Mesenchymal stem cell (in vitro differentiated cells and primary cell): ENCODE measurements around the gene MDFI.
"Not testable (repeated sequence)": the region's sequence is repeated elsewhere in the genome, so short reads cannot be mapped to it uniquely, and the experiment has no call there.

Source experiments
- DNase-seq: peaks from one replicate; pipeline ENCODE4 v3.0.0-alpha.2; 2013
- H2AFZ ChIP-seq: one replicate; pipeline ENCODE4 v1.6.1; 2013; ENCODE audit warnings: low read depth, mild to moderate bottlenecking, control low read depth, inconsistent platforms, low read length, moderate library complexity
- H2AK5ac ChIP-seq: 2 replicates; pipeline ENCODE4 v1.6.1; 2013; ENCODE audit warnings: low read length, moderate library complexity, mild to moderate bottlenecking, inconsistent platforms; ENCODE audit not compliant: severe bottlenecking
- H2BK120ac ChIP-seq: one replicate; pipeline ENCODE4 v1.6.1; 2013; ENCODE audit warnings: low read depth, mild to moderate bottlenecking, inconsistent platforms, low read length, moderate library complexity
- H2BK12ac ChIP-seq, 2 experiments: one replicate each; pipeline ENCODE4 v1.6.1; 2013; ENCODE audit warnings: inconsistent platforms in 2 of 2, low read length in 2 of 2, mild to moderate bottlenecking in 2 of 2, moderate library complexity in 2 of 2, control low read depth in 1 of 2
- H2BK15ac ChIP-seq: one replicate; pipeline ENCODE4 v1.6.1; 2013; ENCODE audit warnings: mild to moderate bottlenecking, low read depth, inconsistent platforms; ENCODE audit not compliant: poor library complexity, severe bottlenecking
- H2BK5ac ChIP-seq: 2 replicates; pipeline ENCODE4 v1.6.1; 2013; ENCODE audit warnings: low read depth, mild to moderate bottlenecking, low read length, control low read depth, inconsistent platforms; ENCODE audit not compliant: poor library complexity, severe bottlenecking
- H3K14ac ChIP-seq, 2 experiments: one replicate each; pipeline ENCODE4 v1.6.1; 2013; ENCODE audit warnings: inconsistent platforms in 2 of 2, low read length in 2 of 2, control low read depth in 1 of 2, mild to moderate bottlenecking in 1 of 2, moderate library complexity in 1 of 2
- H3K18ac ChIP-seq, 2 experiments: one replicate each; pipeline ENCODE4 v1.6.1; 2013; ENCODE audit warnings: inconsistent platforms in 2 of 2, low read length in 2 of 2, control low read depth in 1 of 2, low read depth in 1 of 2, mild to moderate bottlenecking in 1 of 2
- H3K23ac ChIP-seq, 2 experiments: one replicate each; pipeline ENCODE4 v1.6.1; 2013; ENCODE audit warnings: inconsistent platforms in 2 of 2, low read length in 2 of 2, mild to moderate bottlenecking in 2 of 2, moderate library complexity in 2 of 2, control low read depth in 1 of 2
- H3K27ac ChIP-seq: 2 replicates; pipeline ENCODE4 v1.5.1; 2013; ENCODE audit warnings: mild to moderate bottlenecking, moderate library complexity, low read length, control low read depth, inconsistent platforms; ENCODE audit not compliant: poor library complexity, severe bottlenecking
- H3K27me3 ChIP-seq, 2 experiments: 2 replicates each; pipeline versions ENCODE4 v1.6.1 to v1.7.0; 2013; ENCODE audit warnings: low read length in 2 of 2, mild to moderate bottlenecking in 2 of 2, moderate library complexity in 2 of 2, control low read depth in 1 of 2, inconsistent platforms in 1 of 2; ENCODE audit not compliant: control insufficient read depth in 1 of 2, insufficient read depth in 1 of 2
- H3K36me3 ChIP-seq, 2 experiments: 2 replicates each; pipeline versions ENCODE4 v1.6.1 to v1.7.0; 2013; ENCODE audit warnings: low read length in 2 of 2, control low read depth in 1 of 2, inconsistent platforms in 1 of 2, low read depth in 1 of 2, mild to moderate bottlenecking in 1 of 2; ENCODE audit not compliant: insufficient read depth in 2 of 2, control insufficient read depth in 1 of 2
- H3K4ac ChIP-seq, 2 experiments: one replicate each; pipeline ENCODE4 v1.6.1; 2013; ENCODE audit warnings: inconsistent platforms in 2 of 2, low read length in 2 of 2, mild to moderate bottlenecking in 2 of 2, moderate library complexity in 2 of 2, control low read depth in 1 of 2, low read depth in 1 of 2
- H3K4me1 ChIP-seq: 2 replicates; pipeline ENCODE4 v1.6.1; 2013; ENCODE audit warnings: low read depth, low read length, control low read depth; ENCODE audit not compliant: control insufficient read depth, insufficient read depth
- H3K4me2 ChIP-seq: 2 replicates; pipeline ENCODE4 v1.6.1; 2013; ENCODE audit warnings: low read length, mild to moderate bottlenecking, inconsistent platforms; ENCODE audit not compliant: poor library complexity, severe bottlenecking
- H3K4me3 ChIP-seq, 2 experiments: 2 replicates each; pipeline versions ENCODE4 v1.5.1 to v1.7.0; 2013; ENCODE audit warnings: low read length in 2 of 2, mild to moderate bottlenecking in 2 of 2, control low read depth in 1 of 2, low read depth in 1 of 2; ENCODE audit not compliant: insufficient read depth in 1 of 2
- H3K79me1 ChIP-seq: replicated peaks from 2 replicates; pipeline ENCODE4 v1.6.1; 2013; ENCODE audit warnings: mild to moderate bottlenecking, control low read depth, low read length, inconsistent platforms; ENCODE audit not compliant: poor library complexity, severe bottlenecking
- H3K9ac ChIP-seq: 2 replicates; pipeline ENCODE4 v1.7.0; 2013; ENCODE audit warnings: mild to moderate bottlenecking, low read length, moderate library complexity
- H3K9me3 ChIP-seq: 2 replicates; pipeline ENCODE4 v1.7.0; 2013; ENCODE audit warnings: mild to moderate bottlenecking, low read length; ENCODE audit not compliant: control insufficient read depth
- H4K8ac ChIP-seq: one replicate; pipeline ENCODE4 v1.6.1; 2013; ENCODE audit warnings: inconsistent platforms, mild to moderate bottlenecking, low read length, moderate library complexity
- H4K91ac ChIP-seq: one replicate; pipeline ENCODE4 v1.6.1; 2013; ENCODE audit warnings: mild to moderate bottlenecking, low read length, inconsistent platforms
- WGBS: methylation state at CpG from one replicate; pipeline ENCODE4 v1.1.7; 2013; ENCODE audit warnings: mixed read lengths; 5-methylcytosine and 5-hydroxymethylcytosine counted together

The MDFI gene

GRCh38 chr6:41618598-41618997, 19.7 kb upstream of the MDFI start:
- no peak overlapping the region for H2BK5ac ChIP-seq
- H2AFZ ChIP-seq: no peak overlapping the region
- no peak for DNase-seq
- no peak overlapping the region for H2AK5ac ChIP-seq
- H3K79me1 ChIP-seq: no peaks in the 10 kb centered on the region
- H3K9ac ChIP-seq: no peak overlapping the region
- H2BK15ac ChIP-seq: no peak overlapping the region
- H3K4me3 ChIP-seq: no peak overlapping the region
- no peak overlapping the region for H3K4ac ChIP-seq
- no peak overlapping the region for H3K23ac ChIP-seq
- 69% methylated on average over 3 of the region's 3 CpGs for WGBS
- H3K4me2 ChIP-seq: no peak overlapping the region
- H3K27ac ChIP-seq: no peak overlapping the region
- no peaks in the 10 kb centered on the region for H3K36me3 ChIP-seq
- no peak overlapping the region for H4K8ac ChIP-seq
- H3K14ac ChIP-seq: no peak overlapping the region
- no peak overlapping the region for H2BK12ac ChIP-seq
- H3K27me3 ChIP-seq: peaks cover 10 to 23% of the 10 kb centered on the region in 2 experiments
- no peak overlapping the region for H3K18ac ChIP-seq
- H2BK120ac ChIP-seq: no peak overlapping the region
- no peak overlapping the region for H4K91ac ChIP-seq
- peaks cover 39% of the 10 kb centered on the region for H3K9me3 ChIP-seq
- no peaks in the 10 kb centered on the region for H3K4me1 ChIP-seq

GRCh38 chr6:41619193-41619592, 19.1 kb upstream of the MDFI start:
- not testable (repeated sequence) for H3K4me1 ChIP-seq, H3K79me1 ChIP-seq, H2BK12ac ChIP-seq, H2AFZ ChIP-seq, H2AK5ac ChIP-seq, H4K8ac ChIP-seq, DNase-seq, H3K4ac ChIP-seq, H4K91ac ChIP-seq, H2BK5ac ChIP-seq, H3K4me3 ChIP-seq, H3K9ac ChIP-seq, H3K18ac ChIP-seq, H3K4me2 ChIP-seq, H3K23ac ChIP-seq, H2BK15ac ChIP-seq, H3K14ac ChIP-seq, H3K36me3 ChIP-seq, H2BK120ac ChIP-seq, H3K27ac ChIP-seq
- Histone ChIP-seq H3K9me3 (peaks cover 34% of the 10 kb centered on the region), H3K27me3 (peaks cover 10 to 23% of the 10 kb centered on the region in 2 experiments)
- 96% methylated on average over 3 of the region's 4 CpGs for WGBS

- H2BK12ac ChIP-seq: no peak overlapping the region
- no peak overlapping the region for H2BK15ac ChIP-seq
- no peak overlapping the region for H3K23ac ChIP-seq
- no peak overlapping the region for H3K4ac ChIP-seq
- no peaks in the 10 kb centered on the region for H3K79me1 ChIP-seq
- no peak overlapping the region for H3K18ac ChIP-seq
- H2BK5ac ChIP-seq: no peak overlapping the region
- H3K9ac ChIP-seq: no peak overlapping the region
- H2AK5ac ChIP-seq: no peak overlapping the region
- no peak overlapping the region for H2AFZ ChIP-seq
- no peaks in the 10 kb centered on the region for H3K4me1 ChIP-seq
- no peak overlapping the region for H3K4me2 ChIP-seq
- H3K36me3 ChIP-seq: no peaks in the 10 kb centered on the region
- no peak overlapping the region for H3K27ac ChIP-seq
- H3K14ac ChIP-seq: no peak overlapping the region
- H3K4me3 ChIP-seq: no peak overlapping the region
- no peak overlapping the region for H2BK120ac ChIP-seq
- peaks cover 30% of the 10 kb centered on the region for H3K9me3 ChIP-seq
- H3K27me3 ChIP-seq: peaks cover 10 to 27% of the 10 kb centered on the region in 2 experiments
- no peak overlapping the region for H4K8ac ChIP-seq
- no peak for DNase-seq
- H4K91ac ChIP-seq: no peak overlapping the region
Observed at GRCh38 chr6:41621367-41621766, 16.9 kb upstream of the MDFI start.

- peaks cover 30% of the 10 kb centered on the region for H3K9me3 ChIP-seq
- H4K8ac ChIP-seq: no peak overlapping the region
- H2AK5ac ChIP-seq: no peak overlapping the region
- H2BK12ac ChIP-seq: no peak overlapping the region
- H3K4me2 ChIP-seq: no peak overlapping the region
- WGBS: 66% methylated on average over 2 of the region's 2 CpGs
- H4K91ac ChIP-seq: no peak overlapping the region
- H2BK120ac ChIP-seq: no peak overlapping the region
- no peaks in the 10 kb centered on the region for H3K36me3 ChIP-seq
- H3K27me3 ChIP-seq: peaks cover 10 to 28% of the 10 kb centered on the region in 2 experiments
- no peak for DNase-seq
- no peak overlapping the region for H3K23ac ChIP-seq
- no peak overlapping the region for H3K4ac ChIP-seq
- no peak overlapping the region for H3K18ac ChIP-seq
- no peak overlapping the region for H3K4me3 ChIP-seq
- no peak overlapping the region for H3K9ac ChIP-seq
- no peaks in the 10 kb centered on the region for H3K4me1 ChIP-seq
- no peak overlapping the region for H3K27ac ChIP-seq
- no peak overlapping the region for H2BK15ac ChIP-seq
- no peak overlapping the region for H2AFZ ChIP-seq
- no peaks in the 10 kb centered on the region for H3K79me1 ChIP-seq
- no peak overlapping the region for H2BK5ac ChIP-seq
- no peak overlapping the region for H3K14ac ChIP-seq
Observed at GRCh38 chr6:41621802-41622201, 16.5 kb upstream of the MDFI start.
